ENCODE data around the gene OPTC. TPM values are rescaled to one million over a fixed set of nuclear protein-coding genes. Genes with fewer than 3 reads are reported as not detected.

OPTC gene
- total RNA-seq, 1 experiment from 2014 or later = not detected

- H3K9me3 ChIP-seq (ENCODE audit: control insufficient read depth in 1 of 2, insufficient read depth in 1 of 2, low read depth in 1 of 2, low read length in 2 of 2) = no peaks in the 10 kb centered on the region
- ChIA-PET CTCF (no interaction called here), RAD21 (ENCODE audit: low non-redundant PET in 1 of 2, low total read pairs in 2 of 2, uncharacterized antibody in 2 of 2, unreplicated experiment in 2 of 2) (no interaction called here), POLR2A (no interaction called here)
- H3K9me2 ChIP-seq (ENCODE audit: insufficient read depth) = no peaks in the 10 kb centered on the region
- H3K79me2 ChIP-seq (ENCODE audit: insufficient read depth, low read length) = no peaks in the 10 kb centered on the region
- H3K36me3 ChIP-seq (ENCODE audit: control insufficient read depth in 1 of 2, insufficient read depth in 2 of 2, low read length in 2 of 2) = no peaks in the 10 kb centered on the region
- H3K4me1 ChIP-seq (ENCODE audit: control insufficient read depth in 1 of 2, insufficient read depth in 2 of 2, low read length in 2 of 2) = no peaks in the 10 kb centered on the region
- H4K20me1 ChIP-seq (ENCODE audit: insufficient read depth) = no peaks in the 10 kb centered on the region
- intact Hi-C loops (cut with micrococcal nuclease) = no loop called here
- no peak for ATAC-seq
- no peak overlapping the region for H2AFZ ChIP-seq (ENCODE audit: low read depth, low read length, poor library complexity, severe bottlenecking)
- TF ChIP-seq ZBTB33 (IDR thresholded peaks at IDR 0.05; ENCODE audit: extremely low read depth, insufficient replicate concordance, low read length) (no peak), CBX3 (IDR thresholded peaks at IDR 0.05; ENCODE audit: low read depth) (no peak), REST (IDR thresholded peaks at IDR 0.05; ENCODE audit: low read depth) (no peak), CTCF (IDR thresholded peaks at IDR 0.05 in 2 of 3, conservative IDR thresholded peaks at IDR 0.05 in 1 of 3; ENCODE audit: borderline replicate concordance in 1 of 3, insufficient read depth in 1 of 3, low read depth in 2 of 3, low read length in 2 of 3) (no peak)
- DNase-seq (ENCODE audit: low read depth, low spot score) = no peak
- no peak overlapping the region for H3K4me2 ChIP-seq (ENCODE audit: low read length)
- H3K27ac ChIP-seq (ENCODE audit: low read depth, low read length) = no peak overlapping the region
- H3K9ac ChIP-seq (ENCODE audit: low read length) = no peak overlapping the region
- H3K4me3 ChIP-seq (replicated peaks in 1 of 2; ENCODE audit: low read depth in 1 of 2, low read length in 2 of 2) = no peak overlapping the region
- 0 out of 2 replicates have a peak, but pooled peaks cover 3% of the 10 kb centered on the region for H3K27me3 ChIP-seq (ENCODE audit: insufficient read depth, low read length)
- BruUV-seq (replicated peaks) = no TSS peak
These were observed 32.2 kb upstream of the OPTC start for GRCh38 chr1:203461717-203462116.
